HL-60 (cell line): Measurements from ENCODE around the gene PPFIA3.

Source experiments
- DNase-seq, 2 experiments: peaks; one replicate each; pipeline ENCODE4 v3.0.0-alpha.2; 2010 to 2020; ENCODE audit warnings: low read depth in 1 of 2, low spot score in 1 of 2
- H3K27ac ChIP-seq: fragments of 250-450 bp; sonication (Bioruptor Pico); replicated peaks from 2 replicates; pipeline ENCODE4 v1.5.1; 2020; ENCODE audit warnings: mild to moderate bottlenecking, moderate library complexity
- H3K27me3 ChIP-seq: fragments of 250-450 bp; sonication (Bioruptor Pico); 2 replicates; pipeline ENCODE4 v1.5.1; 2021; ENCODE audit warnings: mild to moderate bottlenecking, moderate library complexity; ENCODE audit not compliant: insufficient read depth, poor library complexity, severe bottlenecking
- H3K4me3 ChIP-seq: replicated peaks from 2 replicates; pipeline ENCODE4 v1.5.1; 2011; ENCODE audit warnings: mild to moderate bottlenecking, control low read depth, low read length; ENCODE audit not compliant: insufficient read depth
- CTCF ChIP-seq: IDR thresholded peaks from one replicate; pipeline ENCODE4 v1.5.1; 2011; ENCODE audit warnings: low read length, control low read depth, inconsistent platforms; ENCODE audit not compliant: insufficient read depth
- GABPA ChIP-seq: IDR thresholded peaks from 2 replicates; pipeline ENCODE4 v1.6.1; 2012; ENCODE audit warnings: low read depth
- POLR2AphosphoS5 ChIP-seq: IDR thresholded peaks from 2 replicates; pipeline ENCODE4 v1.6.1; 2012; ENCODE audit warnings: low read depth
- REST ChIP-seq: IDR thresholded peaks from 2 replicates; pipeline ENCODE4 v1.6.1; 2012; ENCODE audit warnings: low read depth; ENCODE audit not compliant: insufficient replicate concordance
- SPI1 ChIP-seq: IDR thresholded peaks from 2 replicates; pipeline ENCODE4 v1.6.1; 2012; ENCODE audit warnings: low read depth, mild to moderate bottlenecking, borderline replicate concordance

Gene PPFIA3

GRCh38 chr19:49106648-49107135 is 12.7 kb upstream of the PPFIA3 start:
- H3K27ac ChIP-seq: no peak overlapping the region
- no peaks in the 10 kb centered on the region for H3K27me3 ChIP-seq
- TF ChIP-seq POLR2AphosphoS5 (peak; percentile 46; the same call in 1 of the 2 replicates), CTCF (peak; percentile 85), GABPA (no peak)
- no peak overlapping the region for H3K4me3 ChIP-seq
- DNase-seq: peak in 1 of 2 experiments; percentile 61

- H3K27me3 ChIP-seq: no peaks in the 10 kb centered on the region
- no peak for DNase-seq
- H3K27ac ChIP-seq: no peak overlapping the region
- TF ChIP-seq GABPA: no peak
- TF ChIP-seq POLR2AphosphoS5: no peak
- TF ChIP-seq SPI1: no peak
- no peak overlapping the region for H3K4me3 ChIP-seq
Observed at GRCh38 chr19:49107625-49108459, 11.5 kb upstream of the PPFIA3 start.

- Histone ChIP-seq H3K27me3 (no peaks in the 10 kb centered on the region), H3K27ac (no peak overlapping the region), H3K4me3 (no peak overlapping the region)
- TF ChIP-seq GABPA (no peak), SPI1 (no peak), REST (no peak), CTCF (no peak), POLR2AphosphoS5 (no peak; the same call in 1 of the 2 replicates)
- no peak for DNase-seq
Observed at GRCh38 chr19:49109051-49109450, 10.3 kb upstream of the PPFIA3 start.

GRCh38 chr19:49109569-49110233 is 9.6 kb upstream of the PPFIA3 start:
- TF ChIP-seq SPI1: no peak
- TF ChIP-seq CTCF: no peak
- TF ChIP-seq POLR2AphosphoS5: no peak
- no peak for TF ChIP-seq REST
- no peak for TF ChIP-seq GABPA
- no peak for DNase-seq
- Histone ChIP-seq H3K27me3 (no peaks in the 10 kb centered on the region), H3K27ac (no peak overlapping the region), H3K4me3 (no peak overlapping the region)
